HCT116 (cell line): ENCODE data around the gene RPH3AL.

Source experiments
- EZH2 ChIP-seq: fragments of 200-600 bp; sonication (generic); IDR thresholded peaks from 2 replicates; pipeline ENCODE4 v1.6.1; 2017; ENCODE audit warnings: antibody characterized with exemption, mixed run types
- FOSL1 ChIP-seq: IDR thresholded peaks from 2 replicates; pipeline ENCODE4 v1.6.1; 2012; ENCODE audit warnings: low read depth
- POLR2A ChIP-seq: IDR thresholded peaks from 2 replicates; pipeline ENCODE4 v1.7.0; 2011; ENCODE audit warnings: borderline replicate concordance; ENCODE audit not compliant: insufficient read depth, insufficient read length; ENCODE audit errors: extremely low read depth
- POLR2AphosphoS5 ChIP-seq: IDR thresholded peaks from 2 replicates; pipeline ENCODE4 v1.6.1; 2011; ENCODE audit warnings: mild to moderate bottlenecking, low read depth, low read length, moderate library complexity
- SIN3A ChIP-seq: IDR thresholded peaks from 2 replicates; pipeline ENCODE4 v1.6.1; 2012; ENCODE audit warnings: low read depth
- SP1 ChIP-seq: IDR thresholded peaks from 2 replicates; pipeline ENCODE4 v1.6.1; 2012; ENCODE audit warnings: low read depth
- SRF ChIP-seq: IDR thresholded peaks from 2 replicates; pipeline ENCODE4 v1.6.1; 2012; ENCODE audit warnings: low read depth
- YY1 ChIP-seq: IDR thresholded peaks from 2 replicates; pipeline ENCODE4 v1.6.1; 2011; ENCODE audit warnings: low read length, low read depth, moderate library complexity, mild to moderate bottlenecking; ENCODE audit not compliant: insufficient replicate concordance; ENCODE audit errors: extremely low read depth
- TF ChIP-seq, protein P1 (sequence below), 3 experiments: fragments of 200-600 bp in 1 of 3; sonication (generic) in 1 of 3; IDR thresholded peaks in 2 of 3; conservative IDR thresholded peaks in 1 of 3; 2 replicates each; pipeline ENCODE4 v1.5.1; 2012 to 2017; ENCODE audit warnings: low read depth in 2 of 3, low read length in 2 of 3, antibody characterized with exemption in 1 of 3, borderline replicate concordance in 1 of 3, control low read depth in 1 of 3, mild to moderate bottlenecking in 1 of 3, mixed read lengths in 1 of 3, mixed run types in 1 of 3, moderate library complexity in 1 of 3; ENCODE audit not compliant: insufficient read depth in 1 of 3
- TF ChIP-seq, protein P2 (sequence below): IDR thresholded peaks from 2 replicates; pipeline ENCODE4 v1.6.1; 2012
- TF ChIP-seq, protein P3 (sequence below): IDR thresholded peaks from 2 replicates; pipeline ENCODE4 v1.6.1; 2012
- TF ChIP-seq, protein P4 (sequence below): IDR thresholded peaks from 2 replicates; pipeline ENCODE4 v1.6.1; 2012; ENCODE audit warnings: low read depth

DNA sequence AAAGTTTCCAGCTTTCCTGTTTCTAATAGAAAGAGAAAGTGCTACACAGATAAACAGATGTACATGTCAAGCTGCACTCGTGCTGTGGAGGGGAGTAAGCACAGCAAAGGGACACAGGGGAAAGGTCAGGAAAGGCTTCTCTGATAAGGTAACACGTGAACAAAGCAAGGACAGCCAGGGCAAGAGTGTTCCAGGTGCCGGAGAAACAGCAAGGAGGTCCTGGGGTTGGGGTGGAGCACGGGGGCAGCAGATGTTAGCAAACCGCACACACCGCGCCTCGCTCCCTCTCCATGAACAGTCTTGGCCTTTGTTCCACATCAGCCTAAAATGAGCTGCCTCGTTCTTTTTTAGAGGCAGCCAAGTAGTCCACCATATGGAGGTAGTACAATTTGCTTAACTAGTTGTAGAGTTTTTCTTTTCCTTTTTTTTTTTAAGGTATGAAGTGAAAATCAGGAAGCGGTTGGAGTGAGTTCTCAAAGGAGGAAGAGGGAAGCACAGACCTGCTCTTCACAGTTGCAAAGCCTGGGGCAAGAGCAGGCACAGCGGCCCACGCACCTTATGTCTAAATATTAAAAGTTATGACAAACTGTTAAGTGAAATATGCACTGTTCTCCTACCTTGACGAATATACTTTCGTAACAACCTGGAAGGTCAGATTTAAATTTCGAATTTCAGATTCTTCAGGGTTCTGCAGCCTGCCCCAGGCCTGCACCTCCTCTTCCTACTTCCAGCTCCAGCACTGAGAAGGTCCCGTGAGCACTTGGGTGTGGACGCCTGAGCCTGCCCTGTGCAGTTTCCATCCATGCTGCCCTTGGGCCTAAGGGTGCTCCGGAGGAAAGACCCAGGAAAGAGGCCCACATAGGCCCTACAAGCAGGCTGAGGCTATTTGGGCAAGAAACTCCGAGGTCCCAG lies 41.5 kb upstream of the RPH3AL start:
- TF ChIP-seq, protein P1, sequence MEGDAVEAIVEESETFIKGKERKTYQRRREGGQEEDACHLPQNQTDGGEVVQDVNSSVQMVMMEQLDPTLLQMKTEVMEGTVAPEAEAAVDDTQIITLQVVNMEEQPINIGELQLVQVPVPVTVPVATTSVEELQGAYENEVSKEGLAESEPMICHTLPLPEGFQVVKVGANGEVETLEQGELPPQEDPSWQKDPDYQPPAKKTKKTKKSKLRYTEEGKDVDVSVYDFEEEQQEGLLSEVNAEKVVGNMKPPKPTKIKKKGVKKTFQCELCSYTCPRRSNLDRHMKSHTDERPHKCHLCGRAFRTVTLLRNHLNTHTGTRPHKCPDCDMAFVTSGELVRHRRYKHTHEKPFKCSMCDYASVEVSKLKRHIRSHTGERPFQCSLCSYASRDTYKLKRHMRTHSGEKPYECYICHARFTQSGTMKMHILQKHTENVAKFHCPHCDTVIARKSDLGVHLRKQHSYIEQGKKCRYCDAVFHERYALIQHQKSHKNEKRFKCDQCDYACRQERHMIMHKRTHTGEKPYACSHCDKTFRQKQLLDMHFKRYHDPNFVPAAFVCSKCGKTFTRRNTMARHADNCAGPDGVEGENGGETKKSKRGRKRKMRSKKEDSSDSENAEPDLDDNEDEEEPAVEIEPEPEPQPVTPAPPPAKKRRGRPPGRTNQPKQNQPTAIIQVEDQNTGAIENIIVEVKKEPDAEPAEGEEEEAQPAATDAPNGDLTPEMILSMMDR (IDR thresholded peaks at IDR 0.05 in 2 of 3, conservative IDR thresholded peaks at IDR 0.05 in 1 of 3; ENCODE audit: borderline replicate concordance in 1 of 3, insufficient read depth in 1 of 3, low read depth in 2 of 3, low read length in 2 of 3) = no peak
- TF ChIP-seq, protein P2, sequence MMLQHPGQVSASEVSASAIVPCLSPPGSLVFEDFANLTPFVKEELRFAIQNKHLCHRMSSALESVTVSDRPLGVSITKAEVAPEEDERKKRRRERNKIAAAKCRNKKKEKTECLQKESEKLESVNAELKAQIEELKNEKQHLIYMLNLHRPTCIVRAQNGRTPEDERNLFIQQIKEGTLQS = no peak
- TF ChIP-seq EZH2 = no peak
- no peak for TF ChIP-seq FOSL1
- TF ChIP-seq, protein P3, sequence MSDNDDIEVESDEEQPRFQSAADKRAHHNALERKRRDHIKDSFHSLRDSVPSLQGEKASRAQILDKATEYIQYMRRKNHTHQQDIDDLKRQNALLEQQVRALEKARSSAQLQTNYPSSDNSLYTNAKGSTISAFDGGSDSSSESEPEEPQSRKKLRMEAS = no peak
- no peak for TF ChIP-seq POLR2A
- TF ChIP-seq SIN3A = no peak
- TF ChIP-seq SRF = no peak
- no peak for TF ChIP-seq SP1
- no peak for TF ChIP-seq POLR2AphosphoS5
- no peak for TF ChIP-seq YY1
- TF ChIP-seq, protein P4, sequence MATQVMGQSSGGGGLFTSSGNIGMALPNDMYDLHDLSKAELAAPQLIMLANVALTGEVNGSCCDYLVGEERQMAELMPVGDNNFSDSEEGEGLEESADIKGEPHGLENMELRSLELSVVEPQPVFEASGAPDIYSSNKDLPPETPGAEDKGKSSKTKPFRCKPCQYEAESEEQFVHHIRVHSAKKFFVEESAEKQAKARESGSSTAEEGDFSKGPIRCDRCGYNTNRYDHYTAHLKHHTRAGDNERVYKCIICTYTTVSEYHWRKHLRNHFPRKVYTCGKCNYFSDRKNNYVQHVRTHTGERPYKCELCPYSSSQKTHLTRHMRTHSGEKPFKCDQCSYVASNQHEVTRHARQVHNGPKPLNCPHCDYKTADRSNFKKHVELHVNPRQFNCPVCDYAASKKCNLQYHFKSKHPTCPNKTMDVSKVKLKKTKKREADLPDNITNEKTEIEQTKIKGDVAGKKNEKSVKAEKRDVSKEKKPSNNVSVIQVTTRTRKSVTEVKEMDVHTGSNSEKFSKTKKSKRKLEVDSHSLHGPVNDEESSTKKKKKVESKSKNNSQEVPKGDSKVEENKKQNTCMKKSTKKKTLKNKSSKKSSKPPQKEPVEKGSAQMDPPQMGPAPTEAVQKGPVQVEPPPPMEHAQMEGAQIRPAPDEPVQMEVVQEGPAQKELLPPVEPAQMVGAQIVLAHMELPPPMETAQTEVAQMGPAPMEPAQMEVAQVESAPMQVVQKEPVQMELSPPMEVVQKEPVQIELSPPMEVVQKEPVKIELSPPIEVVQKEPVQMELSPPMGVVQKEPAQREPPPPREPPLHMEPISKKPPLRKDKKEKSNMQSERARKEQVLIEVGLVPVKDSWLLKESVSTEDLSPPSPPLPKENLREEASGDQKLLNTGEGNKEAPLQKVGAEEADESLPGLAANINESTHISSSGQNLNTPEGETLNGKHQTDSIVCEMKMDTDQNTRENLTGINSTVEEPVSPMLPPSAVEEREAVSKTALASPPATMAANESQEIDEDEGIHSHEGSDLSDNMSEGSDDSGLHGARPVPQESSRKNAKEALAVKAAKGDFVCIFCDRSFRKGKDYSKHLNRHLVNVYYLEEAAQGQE = no peak
